AG10803 (cell line): Measurements from ENCODE around the gene NCMAP.

Experiments
- DNase-seq: peaks from one replicate; pipeline ENCODE4 v3.0.0; 2010; ENCODE audit warnings: low read depth
- H3K4me3 ChIP-seq: 2 replicates; pipeline ENCODE4 v1.5.1; 2011; ENCODE audit warnings: mild to moderate bottlenecking, low read length, control low read depth
- TF ChIP-seq, protein P1 (sequence below): conservative IDR thresholded peaks from 2 replicates; pipeline ENCODE4 v1.5.1; 2011; ENCODE audit warnings: mild to moderate bottlenecking, low read length, control low read depth, inconsistent platforms

The NCMAP gene

DNA sequence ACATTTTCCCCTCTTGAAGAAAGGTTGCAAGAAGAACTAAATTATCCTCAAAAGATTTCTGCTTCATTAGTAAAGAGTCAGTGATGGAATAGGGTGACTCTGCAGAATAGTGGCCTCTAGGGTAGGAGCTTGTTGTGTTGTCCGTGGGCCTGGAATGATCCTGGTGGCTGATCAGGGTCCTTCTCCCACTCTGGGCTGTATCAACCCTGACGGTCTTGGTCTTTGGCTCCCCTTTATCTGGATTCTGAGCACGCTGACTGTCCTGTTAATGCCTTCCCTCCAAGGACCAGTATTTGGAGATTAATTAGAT, 50.4 kb downstream of the NCMAP start:
- H3K4me3 ChIP-seq = no peak overlapping the region
- TF ChIP-seq, protein P1, sequence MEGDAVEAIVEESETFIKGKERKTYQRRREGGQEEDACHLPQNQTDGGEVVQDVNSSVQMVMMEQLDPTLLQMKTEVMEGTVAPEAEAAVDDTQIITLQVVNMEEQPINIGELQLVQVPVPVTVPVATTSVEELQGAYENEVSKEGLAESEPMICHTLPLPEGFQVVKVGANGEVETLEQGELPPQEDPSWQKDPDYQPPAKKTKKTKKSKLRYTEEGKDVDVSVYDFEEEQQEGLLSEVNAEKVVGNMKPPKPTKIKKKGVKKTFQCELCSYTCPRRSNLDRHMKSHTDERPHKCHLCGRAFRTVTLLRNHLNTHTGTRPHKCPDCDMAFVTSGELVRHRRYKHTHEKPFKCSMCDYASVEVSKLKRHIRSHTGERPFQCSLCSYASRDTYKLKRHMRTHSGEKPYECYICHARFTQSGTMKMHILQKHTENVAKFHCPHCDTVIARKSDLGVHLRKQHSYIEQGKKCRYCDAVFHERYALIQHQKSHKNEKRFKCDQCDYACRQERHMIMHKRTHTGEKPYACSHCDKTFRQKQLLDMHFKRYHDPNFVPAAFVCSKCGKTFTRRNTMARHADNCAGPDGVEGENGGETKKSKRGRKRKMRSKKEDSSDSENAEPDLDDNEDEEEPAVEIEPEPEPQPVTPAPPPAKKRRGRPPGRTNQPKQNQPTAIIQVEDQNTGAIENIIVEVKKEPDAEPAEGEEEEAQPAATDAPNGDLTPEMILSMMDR = no peak
- no peak for DNase-seq

DNA sequence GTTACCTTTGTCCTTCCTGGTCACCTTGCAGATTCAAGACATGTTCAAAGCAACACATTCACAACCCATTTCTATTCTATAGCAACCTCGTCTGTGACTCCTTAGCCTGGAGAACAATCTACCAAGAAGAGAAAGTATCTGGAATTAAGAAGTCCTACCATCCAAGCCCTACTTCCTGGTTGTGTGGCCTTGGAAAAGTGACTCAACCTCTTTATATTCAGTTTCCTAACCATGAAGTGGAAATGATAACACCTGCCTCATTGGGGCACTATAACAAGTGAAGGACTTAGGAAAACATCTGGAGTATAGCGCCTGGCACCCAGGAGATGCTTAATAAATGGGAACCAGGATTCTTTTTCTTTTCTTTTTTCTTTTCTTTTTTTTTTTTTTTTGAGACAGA, 50.7 kb downstream of the NCMAP start:
- H3K4me3 ChIP-seq = no peak overlapping the region
- no peak for DNase-seq
- TF ChIP-seq, protein P1 = no peak

- TF ChIP-seq, protein P1 = no peak
- H3K4me3 ChIP-seq = no peak overlapping the region
- no peak for DNase-seq
Observed at GRCh38 chr1:24609949-24610517, 54.1 kb downstream of the NCMAP start.

GRCh38 chr1:24619376-24619775, 63.5 kb downstream of the NCMAP start:
- TF ChIP-seq, protein P1 = no peak
- no peak overlapping the region for H3K4me3 ChIP-seq
- no peak for DNase-seq

DNA sequence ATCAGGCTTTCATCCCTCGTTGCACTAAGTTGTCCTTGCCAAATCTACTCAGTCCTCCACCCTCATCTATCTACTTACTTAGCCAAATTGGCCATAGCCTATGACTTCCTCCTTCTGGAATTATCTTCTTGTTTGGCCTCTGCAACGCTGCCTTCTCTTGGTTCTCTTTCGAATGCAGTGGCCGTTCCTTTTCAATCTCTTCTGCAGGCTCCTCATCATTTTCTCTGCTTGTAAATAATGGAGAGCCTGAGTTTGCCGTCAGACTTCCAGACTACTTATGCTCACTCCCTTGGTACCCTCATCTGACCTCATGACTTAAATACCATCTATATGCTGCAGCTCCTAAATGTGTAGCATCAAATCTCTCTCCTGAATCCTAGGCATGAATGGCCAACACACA, 64.8 kb downstream of the NCMAP start:
- no peak overlapping the region for H3K4me3 ChIP-seq
- no peak for DNase-seq
- TF ChIP-seq, protein P1 = no peak

DNA sequence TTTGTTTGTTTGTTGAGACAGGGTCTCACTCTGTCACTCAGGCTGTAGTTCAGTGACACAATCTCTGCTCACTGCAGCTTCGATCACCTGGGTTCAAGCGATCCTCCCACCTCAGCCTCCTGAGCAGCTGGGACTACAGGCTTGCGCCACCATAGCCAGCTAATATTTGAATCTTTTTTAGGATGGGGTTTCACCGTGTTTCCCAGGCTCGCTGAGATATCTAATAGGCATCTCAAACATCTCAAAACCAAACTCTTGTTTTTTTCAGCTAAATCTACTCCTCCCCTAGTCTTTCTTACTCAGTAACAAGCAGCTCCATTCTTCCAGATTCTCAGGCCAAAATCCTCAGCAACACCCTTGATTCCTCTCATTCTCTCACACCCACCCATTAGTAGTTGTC, 65.2 kb downstream of the NCMAP start:
- H3K4me3 ChIP-seq = no peak overlapping the region
- peak; percentile 43 for DNase-seq
- TF ChIP-seq, protein P1 = no peak

DNA sequence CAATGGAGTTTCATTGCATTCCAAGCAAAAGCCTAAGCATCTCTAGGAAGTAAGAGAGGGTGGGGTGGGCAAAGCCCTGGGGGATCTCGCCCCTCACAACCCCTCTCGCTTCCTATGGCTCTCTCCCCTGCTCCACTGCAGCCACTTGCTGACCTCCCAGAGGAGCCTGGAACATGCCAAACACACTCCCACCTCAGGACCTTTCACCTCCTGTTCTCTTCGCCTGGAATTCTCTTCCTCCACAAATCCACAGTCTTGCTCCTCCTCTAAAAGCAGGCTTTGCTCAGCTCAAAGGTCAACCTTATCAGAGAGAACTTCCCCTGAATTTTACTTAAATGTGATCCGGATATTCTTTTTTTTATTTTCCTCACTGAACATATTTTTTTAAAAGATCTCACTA, 66.3 kb downstream of the NCMAP start:
- DNase-seq = no peak
- no peak overlapping the region for H3K4me3 ChIP-seq
- TF ChIP-seq, protein P1 = no peak
